GF-D8 (cell line): ENCODE measurements around the gene WDFY4.
A peak's percentile ranks its signal among the peaks of the same experiment; 100 is the strongest.

Experiments
- DNase-seq: peaks from one replicate; lab custom pipeline; 2025; lab: John Stamatoyannopoulos, UW

WDFY4 gene

DNA sequence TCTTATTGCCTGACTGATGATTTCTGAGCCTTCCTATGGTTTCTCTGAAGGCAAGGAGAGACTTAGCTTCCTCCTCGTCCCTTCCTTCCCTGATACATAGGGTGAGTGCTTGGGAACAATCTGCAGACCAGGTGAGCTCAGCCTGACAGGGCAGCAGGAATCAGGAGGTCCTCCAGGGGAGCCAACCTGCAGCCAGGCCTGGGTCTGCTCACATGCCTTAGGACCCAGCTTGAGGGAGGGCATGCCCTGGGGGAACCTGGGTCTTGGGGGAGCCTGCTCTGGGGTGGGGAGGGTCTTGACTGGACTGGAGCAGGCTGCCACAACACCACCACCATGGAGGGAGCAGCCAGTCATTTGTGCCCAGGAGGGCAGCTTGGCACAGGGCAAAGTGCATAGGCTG is 197.3 kb downstream of the WDFY4 start:
- no peak for DNase-seq

- DNase-seq = no peak
Observed at GRCh38 chr10:48882881-48883280, 198.2 kb downstream of the WDFY4 start.

GRCh38 chr10:48883701-48884100 is 199.0 kb downstream of the WDFY4 start:
- DNase-seq = no peak

- no peak for DNase-seq
Observed at GRCh38 chr10:48884179-48885045, 199.7 kb downstream of the WDFY4 start.

GRCh38 chr10:48885376-48885775 is 200.7 kb downstream of the WDFY4 start:
- no peak for DNase-seq

DNA sequence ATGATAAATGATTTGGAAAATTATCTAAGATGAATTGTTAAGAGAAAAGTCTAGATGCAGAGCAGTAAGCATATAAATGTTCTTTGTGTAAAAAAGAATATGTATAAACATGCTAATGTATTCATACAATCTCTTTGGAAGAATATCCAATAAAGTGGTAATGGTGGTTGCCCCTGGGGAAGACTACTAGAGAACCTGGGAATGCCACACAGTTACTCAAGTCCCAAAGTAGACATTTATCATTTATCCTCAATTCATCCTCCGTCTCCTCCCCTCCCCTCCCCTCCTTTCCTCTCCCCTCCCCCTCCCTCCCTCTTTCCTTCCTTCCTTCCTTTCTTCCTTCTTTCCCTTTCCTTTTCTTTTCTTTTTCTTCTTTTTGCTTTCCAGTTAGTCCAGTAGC is 203.3 kb downstream of the WDFY4 start:
- DNase-seq = no peak

DNA sequence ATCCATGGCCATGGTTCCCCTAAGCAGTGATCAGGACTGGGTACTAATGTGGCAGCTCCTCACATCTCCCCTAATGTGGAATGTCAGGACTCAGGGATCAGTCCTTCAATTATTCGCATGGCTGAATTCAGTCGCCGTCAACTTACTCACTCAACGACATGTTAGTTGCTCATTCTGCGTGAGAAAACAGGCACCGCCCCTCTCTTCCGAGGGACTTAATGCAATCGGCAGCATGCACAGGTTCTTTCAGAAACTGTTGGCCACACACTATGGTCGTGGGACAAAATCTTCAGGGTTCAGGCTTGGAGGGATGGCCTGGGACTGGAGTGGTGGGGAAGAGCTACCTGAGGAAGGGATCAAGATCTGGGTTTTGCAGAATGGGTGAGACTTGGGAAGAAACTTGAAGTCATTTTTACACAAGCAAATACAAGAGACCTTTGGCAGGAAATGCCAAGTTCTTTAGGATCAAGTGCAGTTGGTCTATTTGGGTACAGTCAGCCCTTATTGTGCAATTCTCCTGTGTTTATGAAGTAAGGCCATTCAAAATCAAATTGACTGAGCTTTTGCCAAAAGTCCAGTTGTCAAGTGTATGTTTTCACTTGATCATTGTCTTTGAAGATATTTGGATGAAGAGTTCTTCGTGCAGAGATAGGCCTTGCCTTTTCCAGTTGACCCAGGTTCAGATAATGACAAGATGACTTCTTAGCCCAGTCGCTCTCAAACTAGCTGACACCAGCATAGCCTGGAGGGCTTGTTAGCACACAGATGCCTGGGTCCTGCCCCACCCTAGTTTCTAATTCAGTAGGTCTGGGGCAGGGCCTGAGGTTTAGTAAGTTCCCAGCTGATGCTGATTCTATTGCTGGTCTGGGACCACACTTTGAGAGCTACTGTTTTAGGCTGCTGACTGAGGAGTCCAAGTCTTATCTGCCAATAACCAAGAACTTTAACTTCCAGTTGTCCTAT is 206.5 kb downstream of the WDFY4 start:
- no peak for DNase-seq

DNA sequence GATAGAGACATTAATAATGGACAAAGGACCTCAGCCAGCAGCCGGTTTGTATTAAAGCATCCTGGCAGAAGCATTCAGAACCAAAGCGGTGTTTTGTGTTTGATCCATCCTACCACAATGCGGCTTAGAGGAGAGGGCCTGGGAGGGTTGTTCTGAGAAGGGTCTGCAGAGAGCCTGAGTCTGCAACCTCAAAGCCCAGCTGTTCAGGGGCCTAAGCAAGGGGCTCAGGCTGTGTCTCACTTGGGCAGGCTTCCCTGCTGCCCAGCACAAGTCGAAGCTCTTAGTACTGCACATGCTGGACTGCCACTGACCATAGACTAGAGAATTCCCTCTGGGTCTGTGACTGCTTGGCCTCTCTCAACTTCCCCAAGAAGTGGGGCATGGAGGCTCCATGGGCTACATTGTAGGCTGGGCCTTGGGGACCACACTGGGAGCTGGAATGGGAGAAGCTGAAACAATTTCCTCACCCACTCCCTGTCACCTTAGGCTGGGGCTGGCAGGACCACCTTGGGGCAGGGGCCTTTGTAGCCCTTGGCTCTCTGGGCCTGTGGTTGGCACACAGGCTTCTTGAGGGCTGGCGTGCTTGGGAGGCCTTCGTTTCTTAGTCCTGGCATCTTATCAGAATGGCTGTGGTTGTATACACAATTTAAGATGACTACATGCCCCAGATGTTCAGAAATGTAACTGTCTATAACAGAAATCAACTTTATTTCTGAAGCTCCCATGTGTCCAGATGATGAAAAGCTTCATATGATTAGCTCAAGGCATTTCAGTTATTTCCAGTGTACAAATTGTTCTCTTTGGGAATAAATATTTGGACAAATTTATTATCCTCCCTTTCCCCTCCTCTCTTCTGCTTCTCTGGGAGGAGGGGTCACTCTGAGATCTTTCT is 210.5 kb downstream of the WDFY4 start:
- DNase-seq = no peak

DNA sequence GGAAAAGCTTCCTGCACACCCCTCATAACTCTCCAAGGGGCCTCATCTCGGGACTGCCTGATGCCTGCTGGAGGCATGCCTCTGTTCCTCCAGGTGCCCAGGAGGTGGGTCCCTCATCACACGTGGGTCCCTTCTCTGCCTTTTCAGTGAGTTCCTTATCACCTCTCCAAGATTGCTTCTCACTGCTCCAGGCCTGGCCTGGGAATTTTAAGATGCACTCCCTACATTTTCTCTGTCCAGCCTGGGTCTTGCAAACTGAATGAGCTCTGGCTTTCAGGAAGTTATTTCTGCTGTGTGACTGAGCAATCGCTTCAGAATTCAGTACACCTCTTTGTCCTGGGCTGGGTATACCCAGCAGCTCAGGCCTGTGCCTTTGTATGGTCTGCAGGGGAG is 211.1 kb downstream of the WDFY4 start:
- no peak for DNase-seq

DNA sequence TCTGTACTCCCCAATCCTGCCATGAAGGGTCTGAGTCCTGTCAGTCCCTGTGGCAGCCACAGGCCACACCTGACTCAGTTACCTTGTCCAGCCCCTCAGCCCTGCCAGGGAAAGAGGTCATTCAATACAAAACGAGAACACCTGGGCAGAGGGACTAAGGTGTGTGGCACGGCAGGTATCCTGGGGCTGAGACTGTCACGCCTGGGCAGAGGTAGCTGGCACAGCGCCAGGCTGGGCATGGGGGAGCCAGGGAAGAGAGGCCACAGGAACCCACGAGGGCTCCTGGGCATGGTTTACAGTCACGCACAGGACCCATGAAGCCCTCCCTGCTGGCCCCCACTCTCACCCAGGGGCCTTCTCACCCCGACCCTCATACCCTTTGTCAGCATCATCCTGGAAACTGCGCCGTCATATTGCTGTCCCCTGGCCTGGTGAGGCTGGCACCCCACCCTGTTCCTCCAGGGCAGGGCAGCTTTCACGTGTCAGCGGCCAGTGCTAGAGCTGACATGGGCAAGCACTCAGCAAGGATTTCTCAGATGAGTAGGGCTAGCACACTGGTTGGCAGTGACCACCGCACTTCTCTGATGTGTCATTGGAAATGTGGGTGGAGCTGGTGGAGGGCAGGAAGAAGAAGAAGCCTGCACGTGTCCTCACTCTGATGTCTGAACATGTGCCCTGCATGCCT is 212.2 kb downstream of the WDFY4 start:
- no peak for DNase-seq

DNA sequence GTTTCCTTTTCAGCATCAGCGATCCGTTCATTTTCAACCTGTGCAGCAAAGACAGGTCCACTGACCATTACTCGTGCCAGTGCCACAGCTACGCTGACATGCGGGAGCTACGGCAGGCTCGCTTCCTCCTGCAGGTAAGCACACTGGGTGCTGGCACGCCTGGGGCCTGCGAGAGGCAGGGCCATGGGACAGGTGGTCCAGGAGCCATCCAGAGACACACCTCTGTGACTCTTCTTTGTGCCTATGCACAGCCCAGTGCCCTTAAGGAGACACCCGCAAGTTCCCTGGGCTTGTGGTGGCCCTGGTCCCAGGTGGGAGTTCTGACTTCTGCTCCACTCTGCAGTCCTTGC is 212.7 kb downstream of the WDFY4 start:
- no peak for DNase-seq

DNA sequence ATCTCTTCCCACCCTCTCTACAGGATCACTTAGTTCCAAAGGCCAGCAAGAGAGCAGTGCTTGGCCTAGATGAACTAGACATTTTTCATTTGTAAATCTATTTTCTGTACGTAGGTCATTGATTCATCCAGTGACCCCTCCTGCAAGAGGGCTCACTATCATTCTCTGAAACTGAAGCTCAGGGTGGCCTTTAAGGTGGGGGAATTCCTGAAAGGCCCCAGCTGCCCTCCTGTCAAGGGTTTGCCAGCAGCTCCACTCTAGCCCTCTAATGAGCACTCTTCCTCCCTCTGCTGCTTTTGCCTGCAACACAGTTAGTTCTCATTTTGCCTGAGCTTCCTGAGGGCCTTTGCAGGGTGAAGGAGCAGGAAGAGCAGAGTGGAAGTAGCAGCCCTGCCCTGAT is 213.8 kb downstream of the WDFY4 start:
- no peak for DNase-seq

- no peak for DNase-seq
Observed at GRCh38 chr10:48899781-48900180, 215.1 kb downstream of the WDFY4 start.

- peak; percentile 5 for DNase-seq
Observed at GRCh38 chr10:48900371-48900801, 215.7 kb downstream of the WDFY4 start.

GRCh38 chr10:48901319-48901718 is 216.6 kb downstream of the WDFY4 start:
- DNase-seq = no peak

- no peak for DNase-seq
Observed at GRCh38 chr10:48902096-48902495, 217.4 kb downstream of the WDFY4 start.

GRCh38 chr10:48903151-48903550 is 218.5 kb downstream of the WDFY4 start:
- no peak for DNase-seq

- DNase-seq = no peak
Observed at GRCh38 chr10:48904861-48905260, 220.2 kb downstream of the WDFY4 start.

GRCh38 chr10:48905311-48905710 is 220.6 kb downstream of the WDFY4 start:
- DNase-seq = no peak

- no peak for DNase-seq
Observed at GRCh38 chr10:48906841-48907240, 222.2 kb downstream of the WDFY4 start.

DNA sequence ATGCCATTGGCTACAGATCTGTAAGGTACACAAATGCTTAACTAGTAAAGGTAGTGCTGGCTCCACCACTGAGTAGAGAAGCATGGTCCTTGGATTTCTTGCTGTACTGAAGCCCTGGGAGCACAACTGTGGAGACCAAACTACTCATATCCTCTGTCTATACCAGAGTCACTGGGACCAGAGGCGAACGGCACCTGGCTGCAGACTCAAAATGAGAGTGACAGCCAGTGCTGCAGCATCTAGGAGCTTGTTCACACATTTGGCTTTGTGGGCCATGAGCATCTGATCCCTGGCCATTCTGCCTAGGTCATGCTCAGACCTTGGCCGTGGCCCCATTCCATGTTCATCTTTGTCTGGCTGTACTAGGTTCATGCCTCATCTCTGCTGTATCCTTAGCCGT is 223.1 kb downstream of the WDFY4 start:
- DNase-seq = no peak
